HG03097 (cell line): Measurements from ENCODE around the gene WDR4.
"Not testable (repeated sequence)": the region's sequence is repeated elsewhere in the genome, so short reads cannot be mapped to it uniquely, and the experiment has no call there.

Experiments used
- ATAC-seq: cut with Tn5 transposase; IDR thresholded peaks from one replicate; pipeline ENCODE4 v1.9.1; 2021; ENCODE audit not compliant: unreplicated experiment, low FRiP score

The WDR4 gene

GRCh38 chr21:42878993-42879787, at the start of gene WDR4:
Gene WDR4, minus strand, starts transcription at chr21:42879539. Its CDS starts 44 bp downstream, at chr21:42879495.
- peak; percentile 84 for ATAC-seq

- not testable (repeated sequence) for ATAC-seq
Observed at GRCh38 chr21:42927474-42928200, 48.3 kb upstream of the WDR4 start.

- ATAC-seq, result no peak
Observed at GRCh38 chr21:42925114-42925926, 46.0 kb upstream of the WDR4 start, which contains the start of gene ERVH48-1. Gene ERVH48-1, minus strand, starts transcription at chr21:42925630. Its CDS starts 6,624 bp downstream, at chr21:42919006.

GRCh38 chr21:42924433-42924751, 45.1 kb upstream of the WDR4 start:
- ATAC-seq, result no peak

- no peak for ATAC-seq
Observed at GRCh38 chr21:42923553-42924432, 44.5 kb upstream of the WDR4 start.

- ATAC-seq, result no peak
Observed at GRCh38 chr21:42922918-42923317, 43.6 kb upstream of the WDR4 start.

- ATAC-seq, result no peak
Observed at GRCh38 chr21:42921927-42922326, 42.6 kb upstream of the WDR4 start.

- ATAC-seq, result no peak
Observed at GRCh38 chr21:42918291-42918690, 39.0 kb upstream of the WDR4 start.

- no peak for ATAC-seq
Observed at GRCh38 chr21:42913476-42913875, 34.1 kb upstream of the WDR4 start.

- not testable (repeated sequence) for ATAC-seq
Observed at GRCh38 chr21:42911920-42912319, 32.6 kb upstream of the WDR4 start.

- ATAC-seq, result not testable (repeated sequence)
Observed at GRCh38 chr21:42908484-42908883, 29.1 kb upstream of the WDR4 start.

- no peak for ATAC-seq
Observed at GRCh38 chr21:42906233-42906632, 26.9 kb upstream of the WDR4 start.

- no peak for ATAC-seq
Observed at GRCh38 chr21:42905195-42905594, 25.9 kb upstream of the WDR4 start.

GRCh38 chr21:42903817-42904216, 24.5 kb upstream of the WDR4 start:
- ATAC-seq, result no peak

GRCh38 chr21:42900446-42900845, 21.1 kb upstream of the WDR4 start:
- ATAC-seq, result no peak

- ATAC-seq, result peak; percentile 93
Observed at GRCh38 chr21:42892931-42893755, 13.8 kb upstream of the WDR4 start, which contains the start of gene NDUFV3. Gene NDUFV3, plus strand, starts transcription at chr21:42893309. Its CDS starts 25 bp downstream, at chr21:42893334.

- ATAC-seq, result peak; percentile 3
Observed at GRCh38 chr21:42892582-42892930, 13.2 kb upstream of the WDR4 start.

- no peak for ATAC-seq
Observed at GRCh38 chr21:42887326-42887725, 8.0 kb upstream of the WDR4 start.

- ATAC-seq, result no peak
Observed at GRCh38 chr21:42883921-42884320, 4.6 kb upstream of the WDR4 start.
